PC-9 (cell line): ENCODE measurements around the gene ELMOD1.

Source experiments
- EZH2 ChIP-seq: fragments of 200-600 bp; sonication (generic); IDR thresholded peaks from 2 replicates; pipeline ENCODE4 v1.8.0; 2017; ENCODE audit warnings: antibody characterized with exemption, low read depth
- TF ChIP-seq, protein P1 (sequence below): fragments of 200-600 bp; sonication (generic); conservative IDR thresholded peaks from 2 replicates; pipeline ENCODE4 v1.6.1; 2017; ENCODE audit warnings: mixed run types, antibody characterized with exemption, mild to moderate bottlenecking, moderate library complexity

DNA sequence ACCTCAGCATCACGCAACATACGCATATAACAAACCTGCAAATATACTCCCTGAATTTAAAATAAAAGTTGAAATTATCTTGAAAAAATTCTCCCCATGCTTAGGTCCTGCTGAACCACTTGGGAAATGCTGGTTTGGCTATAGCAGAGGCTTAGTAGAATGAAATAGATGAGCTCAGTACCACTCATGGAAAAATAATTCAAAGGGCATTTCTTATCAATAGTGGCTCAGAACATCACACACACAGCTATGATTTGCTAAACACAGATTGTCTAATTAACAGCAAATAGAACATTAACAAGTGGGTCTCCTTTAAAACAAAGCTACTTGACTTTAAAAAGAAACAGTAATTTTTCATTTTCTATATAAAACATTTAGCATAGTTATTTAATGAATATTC lies 21.5 kb downstream of the ELMOD1 start:
- TF ChIP-seq EZH2 = no peak
- TF ChIP-seq, protein P1, sequence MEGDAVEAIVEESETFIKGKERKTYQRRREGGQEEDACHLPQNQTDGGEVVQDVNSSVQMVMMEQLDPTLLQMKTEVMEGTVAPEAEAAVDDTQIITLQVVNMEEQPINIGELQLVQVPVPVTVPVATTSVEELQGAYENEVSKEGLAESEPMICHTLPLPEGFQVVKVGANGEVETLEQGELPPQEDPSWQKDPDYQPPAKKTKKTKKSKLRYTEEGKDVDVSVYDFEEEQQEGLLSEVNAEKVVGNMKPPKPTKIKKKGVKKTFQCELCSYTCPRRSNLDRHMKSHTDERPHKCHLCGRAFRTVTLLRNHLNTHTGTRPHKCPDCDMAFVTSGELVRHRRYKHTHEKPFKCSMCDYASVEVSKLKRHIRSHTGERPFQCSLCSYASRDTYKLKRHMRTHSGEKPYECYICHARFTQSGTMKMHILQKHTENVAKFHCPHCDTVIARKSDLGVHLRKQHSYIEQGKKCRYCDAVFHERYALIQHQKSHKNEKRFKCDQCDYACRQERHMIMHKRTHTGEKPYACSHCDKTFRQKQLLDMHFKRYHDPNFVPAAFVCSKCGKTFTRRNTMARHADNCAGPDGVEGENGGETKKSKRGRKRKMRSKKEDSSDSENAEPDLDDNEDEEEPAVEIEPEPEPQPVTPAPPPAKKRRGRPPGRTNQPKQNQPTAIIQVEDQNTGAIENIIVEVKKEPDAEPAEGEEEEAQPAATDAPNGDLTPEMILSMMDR = no peak
